Peyer's patch (tissue), 4 donors: ENCODE results near the gene SLC25A6.

Experiments
- POLR2A ChIP-seq, 2 donors: fragments of 450-650 bp; IDR thresholded peaks; one replicate each; pipeline ENCODE4 v1.5.1; 2017; ENCODE audit warnings: antibody characterized with exemption in 2 of 2, mild to moderate bottlenecking in 2 of 2, moderate library complexity in 2 of 2
- TF ChIP-seq, protein P1 (sequence below), 6 experiments: fragments of 450-650 bp in 4 of 6; fragments of 200-600 bp in 2 of 6; sonication (generic) in 1 of 6; IDR thresholded peaks; one replicate each; pipeline ENCODE4 v1.5.1; 2017 to 2019; ENCODE audit warnings: antibody characterized with exemption in 6 of 6, mild to moderate bottlenecking in 3 of 6, moderate library complexity in 1 of 6

DNA sequence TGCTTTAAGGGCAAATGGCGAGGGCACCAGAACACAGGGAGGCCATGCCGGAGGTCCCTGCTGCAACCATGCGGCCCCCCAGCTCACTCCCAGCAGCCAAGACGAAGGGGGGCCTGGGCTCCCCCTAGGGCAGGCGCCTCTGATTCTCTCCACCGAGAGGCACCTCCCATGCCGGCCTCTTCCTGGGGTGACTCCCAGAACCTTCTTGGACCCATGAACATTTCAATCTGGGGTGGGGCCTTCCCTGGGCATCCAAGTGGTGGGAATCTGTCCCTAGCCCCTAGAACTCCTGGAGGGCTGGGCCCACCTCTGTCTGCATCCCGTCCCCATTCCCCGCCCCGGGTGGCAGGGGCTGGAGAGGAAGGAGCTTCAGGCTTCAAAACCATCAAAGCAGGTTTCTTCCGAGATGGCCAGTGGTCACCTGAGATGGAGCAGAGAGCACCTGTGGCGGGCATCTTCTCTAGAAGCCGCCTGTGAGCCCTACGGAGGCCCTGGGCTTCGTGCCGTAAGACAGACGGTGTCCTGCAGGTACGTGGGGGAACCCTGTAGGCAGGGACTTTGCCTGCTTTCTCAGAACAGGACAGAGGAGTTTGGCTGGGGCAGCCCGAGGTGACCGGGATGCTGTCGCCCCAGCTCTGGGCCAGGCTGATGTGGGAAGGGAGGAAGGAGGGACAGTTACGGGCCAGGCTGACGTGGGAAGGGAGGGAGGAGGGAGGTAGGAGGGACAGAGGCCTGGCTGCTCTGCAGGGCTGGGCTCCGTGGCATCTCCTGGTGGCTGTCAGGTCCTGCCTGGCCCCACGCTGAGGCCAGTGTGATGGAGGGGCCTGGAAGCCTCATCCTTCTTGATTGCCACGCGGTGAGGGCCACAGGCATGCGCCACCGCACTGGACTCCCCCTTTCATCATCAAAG is 6.8 kb upstream of the SLC25A6 start:
- TF ChIP-seq, protein P1, sequence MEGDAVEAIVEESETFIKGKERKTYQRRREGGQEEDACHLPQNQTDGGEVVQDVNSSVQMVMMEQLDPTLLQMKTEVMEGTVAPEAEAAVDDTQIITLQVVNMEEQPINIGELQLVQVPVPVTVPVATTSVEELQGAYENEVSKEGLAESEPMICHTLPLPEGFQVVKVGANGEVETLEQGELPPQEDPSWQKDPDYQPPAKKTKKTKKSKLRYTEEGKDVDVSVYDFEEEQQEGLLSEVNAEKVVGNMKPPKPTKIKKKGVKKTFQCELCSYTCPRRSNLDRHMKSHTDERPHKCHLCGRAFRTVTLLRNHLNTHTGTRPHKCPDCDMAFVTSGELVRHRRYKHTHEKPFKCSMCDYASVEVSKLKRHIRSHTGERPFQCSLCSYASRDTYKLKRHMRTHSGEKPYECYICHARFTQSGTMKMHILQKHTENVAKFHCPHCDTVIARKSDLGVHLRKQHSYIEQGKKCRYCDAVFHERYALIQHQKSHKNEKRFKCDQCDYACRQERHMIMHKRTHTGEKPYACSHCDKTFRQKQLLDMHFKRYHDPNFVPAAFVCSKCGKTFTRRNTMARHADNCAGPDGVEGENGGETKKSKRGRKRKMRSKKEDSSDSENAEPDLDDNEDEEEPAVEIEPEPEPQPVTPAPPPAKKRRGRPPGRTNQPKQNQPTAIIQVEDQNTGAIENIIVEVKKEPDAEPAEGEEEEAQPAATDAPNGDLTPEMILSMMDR (IDR thresholded peaks at IDR 0.05), result no peak
- TF ChIP-seq POLR2A (IDR thresholded peaks at IDR 0.05), result no peak
